ENCODE data around the gene LGALS3BP.

DNA sequence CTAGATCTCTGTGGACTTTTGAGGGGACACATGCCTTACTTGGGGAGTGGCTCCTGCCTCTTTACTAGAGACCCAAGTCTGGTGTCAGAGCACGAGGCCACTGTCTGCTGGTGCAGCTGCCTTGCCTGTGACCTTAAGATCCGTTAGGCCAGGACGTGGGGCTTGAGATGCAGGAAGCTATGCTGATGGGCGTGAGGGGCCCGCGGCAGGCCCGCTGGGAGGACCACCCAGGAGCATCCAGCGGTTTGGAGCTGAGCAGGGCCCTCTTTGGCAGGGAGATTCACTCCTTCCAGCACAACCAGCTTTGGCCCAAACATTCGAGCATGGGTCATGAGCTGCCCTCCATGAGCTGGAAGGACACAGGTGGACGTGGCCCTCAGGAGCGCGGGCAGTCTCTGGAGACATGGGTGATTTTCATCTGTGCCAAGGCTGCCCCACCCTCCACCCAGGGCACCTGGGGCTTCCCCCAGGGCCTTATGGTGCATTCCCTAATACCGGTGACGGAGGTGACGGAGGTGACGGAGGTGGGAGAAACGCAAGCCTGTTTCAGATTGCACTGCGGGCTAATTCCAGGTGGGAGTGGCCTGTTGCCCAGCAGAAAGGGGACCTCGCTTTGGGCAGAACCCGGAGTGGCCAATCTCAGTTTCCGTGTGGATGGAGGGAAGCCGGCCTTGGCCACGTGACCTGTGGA, 12.7 kb downstream of the LGALS3BP start:
- TF ChIP-seq CTCF (optimal IDR thresholded peaks at IDR 0.05 in 1 of 3, IDR thresholded peaks at IDR 0.05 in 1 of 3, conservative IDR thresholded peaks at IDR 0.05 in 1 of 3; ENCODE audit: extremely low read depth in 1 of 3, insufficient read depth in 2 of 3, low read length in 3 of 3) (no peak), EZH2 (IDR thresholded peaks at IDR 0.05; ENCODE audit: low read length) (no peak)
